LNCAP (cell line): Measurements from ENCODE around the gene HAPLN3.

Source experiments
- CTCF ChIP-seq: fragments of 450-650 bp; IDR thresholded peaks from 2 replicates; pipeline ENCODE4 v1.5.1; 2017; ENCODE audit warnings: mild to moderate bottlenecking

Gene HAPLN3

GRCh38 chr15:88894819-88895767 is at the start of gene HAPLN3:
Gene HAPLN3, minus strand, starts transcription at chr15:88895544. Its CDS starts 8,246 bp downstream, at chr15:88887298.
- TF ChIP-seq CTCF = no peak

GRCh38 chr15:88940110-88940675 is 44.8 kb upstream of the HAPLN3 start:
- no peak for TF ChIP-seq CTCF

- no peak for TF ChIP-seq CTCF
Measured at GRCh38 chr15:88939486-88939806, 44.1 kb upstream of the HAPLN3 start.

GRCh38 chr15:88938802-88939485 is 43.6 kb upstream of the HAPLN3 start:
- no peak for TF ChIP-seq CTCF

- no peak for TF ChIP-seq CTCF
Measured at GRCh38 chr15:88932875-88933330, 37.6 kb upstream of the HAPLN3 start.

- TF ChIP-seq CTCF = no peak
Measured at GRCh38 chr15:88932271-88932874, 37.0 kb upstream of the HAPLN3 start.

GRCh38 chr15:88930579-88930978 is 35.2 kb upstream of the HAPLN3 start:
- no peak for TF ChIP-seq CTCF
